Stimulated activated CD4-positive, alpha-beta T cell treated with anti-CD3 and anti-CD28 coated beads, Interleukin-12 subunit alpha, Interleukin-12 subunit beta, amount 100 ng/mL, for 4 hours (primary cell): ENCODE measurements around the gene FOXK1.
"Not testable (repeated sequence)": the region's sequence is repeated elsewhere in the genome, so short reads cannot be mapped to it uniquely, and the experiment has no call there.

Source experiments
- DNase-seq: peaks from one replicate; pipeline ENCODE4 v3.0.0-alpha.2; 2020

FOXK1 gene

GRCh38 chr7:4681886-4682620 lies at the start of gene FOXK1:
Gene FOXK1 (plus strand): TSS chr7:4682295. CDS start chr7:4682309, 14 bp downstream.
- DNase-seq: peak; percentile 87

DNA sequence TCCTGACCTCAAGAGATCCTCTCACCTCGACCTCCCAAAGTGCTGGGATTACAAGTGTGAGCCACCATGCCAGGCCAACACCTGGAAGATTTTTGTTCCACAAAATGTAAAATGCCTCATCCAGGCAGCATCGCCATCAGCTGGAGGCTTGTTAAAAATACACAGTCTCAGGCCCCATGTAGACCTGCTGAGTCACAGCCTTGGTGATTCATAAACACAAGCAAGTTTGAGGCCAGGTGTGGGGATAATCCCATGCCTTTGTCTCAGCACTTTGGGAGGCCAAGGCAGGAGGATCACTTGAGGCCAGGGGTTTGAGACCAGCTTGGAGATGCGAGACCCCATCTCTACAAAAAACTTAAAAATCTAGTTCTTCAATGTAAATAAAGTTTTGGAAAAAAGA lies 49.1 kb upstream of the FOXK1 start:
- no peak for DNase-seq

- no peak for DNase-seq
These were observed 47.9 kb upstream of the FOXK1 start for GRCh38 chr7:4634166-4634565.

- DNase-seq: no peak
These were observed 43.1 kb upstream of the FOXK1 start for GRCh38 chr7:4638781-4639575.

DNA sequence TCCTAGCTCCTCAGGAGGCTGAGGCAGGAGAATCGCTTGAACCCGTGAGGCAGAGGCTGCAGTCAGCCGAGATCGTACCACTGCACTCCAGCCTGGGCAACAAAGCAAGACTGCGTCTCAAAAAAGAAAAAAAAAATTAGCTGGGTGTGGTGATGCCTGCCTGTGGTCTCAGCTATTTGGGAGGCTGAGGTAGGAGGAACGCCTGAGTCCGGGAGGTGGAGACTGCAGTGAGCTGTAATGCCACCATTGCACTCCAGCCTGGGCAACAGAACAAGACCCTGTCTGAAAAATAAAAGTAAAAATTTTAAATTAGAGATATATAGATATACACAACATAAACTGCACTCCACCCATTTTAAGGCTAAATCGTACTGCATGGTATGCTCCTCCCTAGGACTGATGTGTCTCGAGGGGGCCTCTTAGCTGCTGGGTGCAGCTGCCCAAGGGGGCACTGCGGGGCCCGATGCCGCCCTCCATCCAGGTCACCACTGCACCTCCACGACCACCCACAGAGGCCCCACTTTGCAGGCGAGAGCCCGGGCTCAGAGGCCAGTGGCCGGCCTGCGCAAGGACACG lies 40.9 kb upstream of the FOXK1 start:
- no peak for DNase-seq

- DNase-seq: peak; percentile 97
These were observed 40.2 kb upstream of the FOXK1 start for GRCh38 chr7:4641667-4642467.

DNA sequence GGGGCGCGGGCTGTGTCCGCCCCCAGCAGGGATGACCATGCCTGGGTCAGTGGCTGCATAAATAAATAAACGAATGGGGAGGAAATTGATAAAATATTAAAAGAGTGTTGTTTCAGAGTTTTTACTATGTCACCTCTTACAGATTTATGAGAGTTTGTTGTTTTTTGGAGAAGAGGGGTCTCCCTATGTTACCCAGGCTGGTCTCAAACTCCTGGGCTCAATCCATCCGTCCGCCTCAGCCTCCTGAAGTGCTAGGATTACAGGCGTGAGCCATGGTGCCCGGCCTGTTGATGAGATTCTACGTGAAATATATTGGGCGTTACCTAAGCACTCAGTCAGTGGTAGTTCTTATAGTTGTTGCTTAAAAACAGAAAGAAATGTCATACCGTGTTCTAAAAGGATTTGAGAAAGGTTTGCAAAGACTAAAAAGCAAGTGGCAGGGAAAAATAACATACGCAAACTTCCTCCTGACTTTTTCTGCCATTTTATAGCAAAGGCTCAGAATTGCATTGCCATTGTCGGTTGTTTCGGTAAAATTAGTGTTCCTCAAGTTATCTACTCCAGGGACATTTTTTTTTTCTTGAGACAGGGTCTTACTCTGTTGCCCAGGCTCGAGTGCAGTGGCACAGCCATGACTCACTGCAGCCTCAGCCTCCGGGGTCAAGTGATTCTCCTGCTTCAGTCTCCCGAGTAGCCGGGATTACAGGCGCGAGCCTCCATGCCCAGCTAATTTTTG lies 39.5 kb upstream of the FOXK1 start:
- DNase-seq: no peak

GRCh38 chr7:4643204-4643471 lies 39.0 kb upstream of the FOXK1 start:
- not testable (repeated sequence) for DNase-seq

DNA sequence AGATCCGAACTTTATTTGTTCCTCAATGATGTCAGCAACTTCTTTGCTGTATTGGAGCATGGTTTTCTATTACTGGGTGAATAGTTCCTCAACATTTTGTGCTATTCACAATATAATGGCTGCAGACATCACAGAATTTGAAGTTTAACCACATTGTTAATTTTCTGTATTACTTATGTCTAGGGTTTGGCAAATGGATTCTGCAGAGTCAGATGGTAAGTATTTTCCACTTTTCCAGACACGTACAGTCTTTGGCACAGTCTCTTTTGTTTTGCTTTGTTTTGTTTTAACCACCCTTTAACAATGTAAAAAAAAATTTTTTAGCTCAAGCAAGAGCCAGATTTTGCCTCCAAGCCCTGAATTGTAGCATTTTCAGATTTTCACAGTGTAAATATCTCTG lies 36.8 kb upstream of the FOXK1 start:
- DNase-seq: no peak

DNA sequence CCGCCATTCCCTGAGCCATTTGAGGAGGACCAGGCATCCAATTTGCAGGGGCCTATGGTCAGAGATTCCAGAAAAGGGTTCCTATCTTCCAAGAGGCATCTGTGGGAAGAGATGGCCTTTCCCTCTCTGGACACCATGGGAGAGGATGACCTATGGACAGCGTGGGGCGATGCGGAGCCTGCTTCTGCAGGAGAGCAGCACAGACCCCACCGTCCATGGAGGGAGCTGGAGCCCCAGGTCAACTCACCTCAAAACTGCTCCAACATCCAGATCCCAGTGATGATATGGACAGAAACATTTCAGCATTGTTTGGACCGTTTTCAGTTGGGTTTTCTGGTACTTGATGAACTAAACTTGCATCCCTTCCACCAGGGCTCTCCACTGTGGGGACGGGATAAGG lies 34.0 kb upstream of the FOXK1 start:
- no peak for DNase-seq

GRCh38 chr7:4650433-4651047 lies 31.6 kb upstream of the FOXK1 start:
- DNase-seq: no peak

GRCh38 chr7:4653771-4654170 lies 28.3 kb upstream of the FOXK1 start:
- DNase-seq: no peak

GRCh38 chr7:4655311-4655710 lies 26.8 kb upstream of the FOXK1 start:
- DNase-seq: no peak

DNA sequence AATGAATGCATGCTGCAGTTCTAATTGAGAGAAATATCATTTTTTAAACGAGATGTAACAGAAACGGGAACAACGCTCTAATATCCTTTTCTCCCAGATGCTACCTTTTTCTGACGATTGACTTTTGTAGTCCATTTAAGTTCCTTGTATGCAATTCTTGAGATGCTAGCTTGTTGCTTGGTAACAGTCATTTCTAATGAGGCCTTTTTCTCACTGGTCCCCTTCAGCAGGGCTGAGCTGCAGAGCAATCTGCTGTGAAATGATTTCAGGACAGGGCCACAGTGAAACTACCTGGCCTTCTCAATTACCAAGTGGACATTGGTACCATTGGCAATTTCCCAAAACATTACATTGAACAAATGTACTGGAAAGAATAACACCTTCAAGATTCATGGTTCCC lies 26.2 kb upstream of the FOXK1 start:
- DNase-seq: no peak

GRCh38 chr7:4657640-4658417 lies 24.3 kb upstream of the FOXK1 start:
- no peak for DNase-seq

- DNase-seq: no peak
These were observed 22.4 kb upstream of the FOXK1 start for GRCh38 chr7:4659551-4660286.

GRCh38 chr7:4661871-4662270 lies 20.2 kb upstream of the FOXK1 start:
- DNase-seq: no peak

DNA sequence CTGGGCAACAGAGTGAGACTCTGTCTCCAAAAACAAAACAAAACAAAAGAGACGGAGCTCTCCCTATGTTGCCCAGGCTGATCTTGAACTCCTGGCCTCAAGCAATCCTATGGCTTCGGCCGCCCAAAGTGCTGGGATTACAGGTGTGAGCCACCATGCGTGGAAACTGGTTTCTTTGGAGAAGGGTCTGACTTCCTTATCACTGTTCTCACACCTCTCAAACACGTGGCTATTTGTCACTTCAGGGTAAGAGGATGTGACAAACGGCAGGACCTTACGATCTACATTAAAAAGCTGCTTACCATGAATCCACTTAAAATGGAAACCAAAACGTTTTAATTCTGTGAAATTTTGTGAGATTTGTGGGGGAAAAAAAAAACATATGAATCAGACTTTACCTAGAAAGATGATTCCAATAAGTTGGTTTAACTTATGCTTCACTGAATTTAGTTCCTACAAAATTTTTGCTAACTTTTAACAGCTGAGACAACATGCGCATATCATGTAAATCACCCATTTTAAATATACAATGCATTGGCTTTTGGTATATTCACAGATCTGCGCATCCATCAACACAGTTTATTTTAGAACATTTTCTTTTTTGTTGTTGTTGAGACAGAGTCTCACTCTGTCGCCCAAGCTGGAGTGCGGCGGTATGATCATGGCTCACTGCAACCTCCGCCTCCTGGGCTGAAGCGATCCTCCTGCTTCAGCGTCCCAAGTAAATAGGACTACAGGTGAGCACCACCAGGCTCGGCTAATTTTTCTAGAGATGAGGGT lies 18.7 kb upstream of the FOXK1 start:
- no peak for DNase-seq

- DNase-seq: no peak
These were observed 16.4 kb upstream of the FOXK1 start for GRCh38 chr7:4665661-4666060.
